GM12865 (cell line): ENCODE results near the gene ZBTB7C.

Experiments
- DNase-seq: peaks from one replicate; pipeline ENCODE4 v3.0.0; 2010; ENCODE audit warnings: low read depth
- H3K4me3 ChIP-seq: 2 replicates; pipeline ENCODE4 v1.5.1; 2011; ENCODE audit warnings: mild to moderate bottlenecking, low read depth, low read length, control low read depth
- CTCF ChIP-seq: IDR thresholded peaks from 2 replicates; pipeline ENCODE4 v1.5.1; 2011; ENCODE audit warnings: low read length, control low read depth, low read depth, inconsistent platforms; ENCODE audit not compliant: insufficient read depth; ENCODE audit errors: missing control alignments

The ZBTB7C gene

GRCh38 chr18:47985866-47986265, 423.3 kb downstream of the ZBTB7C start:
- TF ChIP-seq CTCF: no peak
- DNase-seq: no peak
- no peak overlapping the region for H3K4me3 ChIP-seq

GRCh38 chr18:47984991-47985390, 424.2 kb downstream of the ZBTB7C start:
- no peak overlapping the region for H3K4me3 ChIP-seq
- no peak for TF ChIP-seq CTCF
- DNase-seq: no peak

DNA sequence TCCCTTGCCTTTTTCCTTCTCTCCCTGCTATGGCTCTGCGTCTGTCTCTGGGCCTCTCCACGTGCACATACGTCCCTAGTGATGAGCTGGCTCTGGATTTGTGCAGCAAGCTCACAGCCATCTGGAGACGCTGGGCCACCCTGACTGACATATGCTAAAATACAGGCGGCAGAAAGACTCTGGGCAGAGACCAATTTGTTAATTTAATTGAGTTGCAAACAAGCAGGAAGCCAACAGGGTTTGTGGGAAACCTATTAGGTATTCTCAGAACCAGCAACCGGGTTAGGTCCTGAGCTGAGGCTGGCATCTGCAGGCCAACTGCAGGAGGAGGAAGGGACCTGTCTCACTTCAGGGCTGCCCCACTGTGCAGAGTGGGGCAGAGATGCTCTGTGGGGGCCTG, 425.2 kb downstream of the ZBTB7C start:
- no peak overlapping the region for H3K4me3 ChIP-seq
- TF ChIP-seq CTCF: no peak
- DNase-seq: no peak

- H3K4me3 ChIP-seq: no peak overlapping the region
- DNase-seq: no peak
- no peak for TF ChIP-seq CTCF
These were observed 426.1 kb downstream of the ZBTB7C start for GRCh38 chr18:47983055-47983454.

DNA sequence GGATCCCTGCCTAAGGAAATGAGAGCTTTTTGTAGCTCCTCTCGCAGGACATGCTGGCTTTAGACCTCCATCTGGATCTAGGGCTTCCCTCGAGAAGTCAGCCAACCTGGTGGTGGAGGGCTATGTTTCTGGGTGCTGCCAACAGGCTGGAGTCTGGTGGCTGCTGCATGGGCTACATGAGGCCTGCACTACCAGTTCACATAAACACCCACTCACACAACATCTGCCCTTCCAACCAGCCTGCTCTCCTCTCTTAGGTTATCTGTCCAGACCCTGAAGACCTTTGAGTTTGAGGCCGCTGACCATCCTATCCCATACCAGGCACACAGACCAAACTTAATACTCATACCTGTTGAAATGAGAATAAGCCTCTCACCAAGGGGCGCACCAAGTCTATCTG, 427.4 kb downstream of the ZBTB7C start:
- no peak overlapping the region for H3K4me3 ChIP-seq
- no peak for DNase-seq
- TF ChIP-seq CTCF: no peak

- no peak for DNase-seq
- no peak for TF ChIP-seq CTCF
- no peak overlapping the region for H3K4me3 ChIP-seq
These were observed 427.9 kb downstream of the ZBTB7C start for GRCh38 chr18:47981320-47981719.

DNA sequence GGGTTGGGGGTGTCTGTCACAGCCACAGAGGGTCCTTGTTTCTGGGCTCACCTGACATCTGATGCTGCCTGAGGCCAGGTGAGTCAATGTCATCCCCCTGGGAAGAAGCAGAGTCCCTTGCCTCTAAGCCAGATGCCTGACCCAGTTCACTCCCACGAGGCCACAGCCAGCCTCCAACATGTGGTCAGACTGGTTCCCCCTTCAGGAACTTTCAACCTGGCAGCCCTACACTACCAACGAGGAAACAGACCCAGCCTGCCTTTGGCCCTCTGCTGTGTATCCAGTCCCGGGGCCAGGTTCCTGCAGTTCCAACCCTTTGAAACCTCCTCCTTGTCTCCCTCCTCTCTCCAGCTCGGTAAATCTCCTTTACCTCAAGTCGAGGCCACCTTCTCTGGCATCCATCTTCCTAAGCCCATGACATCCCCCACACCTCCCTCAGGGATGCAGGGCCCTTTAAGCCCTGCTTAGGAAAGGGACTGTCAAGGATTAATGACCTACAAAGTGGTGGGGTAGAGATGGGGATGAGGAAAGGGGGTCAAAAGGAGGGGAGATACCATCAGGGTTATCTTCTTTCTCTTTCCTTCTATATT, 429.5 kb downstream of the ZBTB7C start:
- TF ChIP-seq CTCF: no peak
- DNase-seq: no peak
- H3K4me3 ChIP-seq: no peak overlapping the region
